Testis (tissue), 3 donors: ENCODE results near the gene CCR6. TPM values are rescaled to one million over a fixed set of nuclear protein-coding genes. Genes with fewer than 3 reads are reported as not detected.

ENCODE experiments used
- DNase-seq: peaks from one replicate; pipeline ENCODE4 v3.0.0-alpha.2; 2019
- H3K27ac ChIP-seq, 2 donors: fragments of 200-600 bp; sonication (generic); one replicate each; pipeline ENCODE4 v1.5.1; 2019
- H3K27me3 ChIP-seq: fragments of 200-600 bp; sonication (generic); one replicate; pipeline ENCODE4 v1.5.1; 2019
- H3K36me3 ChIP-seq: fragments of 200-600 bp; sonication (generic); one replicate; pipeline ENCODE4 v1.5.1; 2017; ENCODE audit warnings: low read depth; ENCODE audit errors: missing control alignments
- H3K4me1 ChIP-seq: fragments of 200-600 bp; sonication (generic); one replicate; pipeline ENCODE4 v1.5.1; 2019
- H3K4me3 ChIP-seq, 2 donors: fragments of 200-600 bp; sonication (generic); one replicate each; pipeline ENCODE4 v1.5.1; 2017 to 2019
- H3K9me3 ChIP-seq: fragments of 200-600 bp; sonication (generic); one replicate; pipeline ENCODE4 v1.5.1; 2017
- CTCF ChIP-seq, 3 experiments: fragments of 450-650 bp in 2 of 3; fragments of 200-600 bp in 1 of 3; sonication (generic) in 1 of 3; IDR thresholded peaks; one replicate each; pipeline ENCODE4 v1.5.1; 2016 to 2019; ENCODE audit warnings: antibody characterized with exemption in 3 of 3, mild to moderate bottlenecking in 2 of 3, moderate library complexity in 1 of 3
- POLR2A ChIP-seq: fragments of 450-650 bp; IDR thresholded peaks from one replicate; pipeline ENCODE4 v1.6.1; 2017; ENCODE audit warnings: antibody characterized with exemption, mild to moderate bottlenecking, moderate library complexity
- WGBS, 2 donors: methylation state at CpG; one replicate each; pipeline ENCODE4 v1.1.5; 2018; 5-methylcytosine and 5-hydroxymethylcytosine counted together
- intact Hi-C: fragments of 100-400 bp; cut with DNase I; formaldehyde crosslinking; loops from one replicate; pipeline ENCODE4 v1.15.1; 2023; ENCODE audit warnings: low total_unique reads
- polyA plus RNA-seq: library from polyadenylated mRNA; stranded (reverse); fragments of 350-450 nt; fragmentation: Illumina TruSeq; extraction: RNeasy Lipid Tissue Mini Kit (QIAGEN cat#74804); gene quantifications from one replicate; pipeline ENCODE4 v1.2.3, GENCODE V29; 2014; ENCODE audit warnings: low read depth, low replicate concordance; ENCODE audit not compliant: insufficient read depth
- total RNA-seq, 2 donors: library from RNA; depleted of rRNA; stranded (reverse); fragments of >200 nt; gene quantifications; one replicate each; pipeline ENCODE4 v1.2.3, GENCODE V29; 2016

Gene CCR6
- total and polyA plus RNA-seq, 3 donors from 2014 or later, result 0.87 to 5.3 TPM; not detected in 1

GRCh38 chr6:167161851-167162467 lies 39.1 kb downstream of the CCR6 start:
- WGBS, 2 donors, result 97 to 98% methylated on average over 5 of the region's 5 CpGs
- no peak for TF ChIP-seq CTCF (IDR thresholded peaks at IDR 0.05)
- no peak for TF ChIP-seq POLR2A
- Histone ChIP-seq H3K36me3 (no peaks in the 10 kb centered on the region), H3K27ac (no peak overlapping the region), H3K4me3 (no peak overlapping the region), H3K27me3 (no peaks in the 10 kb centered on the region), H3K9me3 (no peaks in the 10 kb centered on the region), H3K4me1 (no peaks in the 10 kb centered on the region)
- DNase-seq, result no peak
- intact Hi-C loops, result no loop called here

- TF ChIP-seq POLR2A, result no peak
- no peak for TF ChIP-seq CTCF (IDR thresholded peaks at IDR 0.05)
- intact Hi-C loops, result no loop called here
- Histone ChIP-seq H3K27ac (no peak overlapping the region), H3K9me3 (no peaks in the 10 kb centered on the region), H3K4me1 (no peaks in the 10 kb centered on the region), H3K36me3 (no peaks in the 10 kb centered on the region), H3K27me3 (no peaks in the 10 kb centered on the region), H3K4me3 (no peak overlapping the region)
- WGBS, 2 donors, result 83 to 91% methylated on average over 11 to 12 of the region's 12 CpGs
- DNase-seq, result no peak
Observed at GRCh38 chr6:167162591-167162990, 39.7 kb downstream of the CCR6 start.

GRCh38 chr6:167163476-167164011 lies 40.6 kb downstream of the CCR6 start:
- Histone ChIP-seq H3K36me3 (no peaks in the 10 kb centered on the region), H3K27me3 (no peaks in the 10 kb centered on the region), H3K9me3 (no peaks in the 10 kb centered on the region), H3K4me3 (no peak overlapping the region), H3K27ac (no peak overlapping the region), H3K4me1 (no peaks in the 10 kb centered on the region)
- WGBS, 2 donors, result 78 to 83% methylated on average over 9 of the region's 9 CpGs
- intact Hi-C loops, result no loop called here
- no peak for DNase-seq
- TF ChIP-seq POLR2A (no peak), CTCF (IDR thresholded peaks at IDR 0.05) (no peak)

- no peak for TF ChIP-seq CTCF (IDR thresholded peaks at IDR 0.05)
- no peak for TF ChIP-seq POLR2A
- DNase-seq, result no peak
- no peaks in the 10 kb centered on the region for H3K27me3 ChIP-seq
- no peak overlapping the region for H3K4me3 ChIP-seq
- H3K36me3 ChIP-seq, result no peaks in the 10 kb centered on the region
- H3K9me3 ChIP-seq, result no peaks in the 10 kb centered on the region
- 72 to 86% methylated on average over 3 of the region's 3 CpGs for WGBS, 2 donors
- no peaks in the 10 kb centered on the region for H3K4me1 ChIP-seq
- intact Hi-C loops, result no loop called here
- no peak overlapping the region for H3K27ac ChIP-seq
Observed at GRCh38 chr6:167164261-167164660, 41.4 kb downstream of the CCR6 start.
